ENCODE measurements around the gene EXOC3L4.

The EXOC3L4 gene

DNA sequence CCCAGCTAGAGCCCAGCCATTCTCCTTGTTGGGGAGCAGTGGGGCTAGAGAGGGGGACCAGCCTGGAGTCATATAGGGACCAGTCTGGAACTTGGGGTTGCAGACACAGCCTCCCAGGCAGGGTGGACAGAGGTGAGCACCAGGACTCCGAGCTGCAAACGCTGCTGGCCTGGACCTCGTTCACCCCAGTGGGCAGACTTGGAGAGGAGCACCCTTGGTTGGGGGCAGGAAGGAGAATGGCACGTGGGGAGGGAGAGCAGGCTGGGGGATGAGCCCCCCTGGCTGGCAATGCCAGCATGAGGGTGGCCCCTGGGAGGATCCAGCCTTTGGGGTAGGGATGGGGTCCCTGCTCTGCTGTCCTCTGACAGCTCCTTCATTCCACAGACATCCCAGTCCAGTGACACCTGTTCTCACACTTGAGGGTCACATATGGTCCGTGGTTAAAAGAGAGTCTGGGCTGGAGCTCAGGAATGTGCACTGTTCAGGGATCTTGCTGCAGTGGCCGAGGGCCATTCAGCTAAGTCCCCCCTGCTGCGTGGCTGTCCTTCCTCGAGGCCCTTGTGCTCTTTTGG is 7.7 kb upstream of the EXOC3L4 start:
- Histone ChIP-seq H3K4me1 (ENCODE audit: control insufficient read depth, insufficient read depth, low read length) (no peaks in the 10 kb centered on the region; the same call in 1 of the 2 replicates), H3K4me3 (ENCODE audit: low read depth, low read length) (no peak overlapping the region), H3K27ac (ENCODE audit: extremely low read depth, low read depth, low read length) (no peak overlapping the region), H3K36me3 (ENCODE audit: control insufficient read depth in 2 of 2, insufficient read depth in 1 of 2, low read length in 2 of 2) (no peaks in the 10 kb centered on the region), H3K9me3 (ENCODE audit: control insufficient read depth, insufficient read depth, low read depth, low read length) (no peaks in the 10 kb centered on the region)
- peak; percentile 25; the same call in 1 of the 2 replicates for TF ChIP-seq GLIS2 (tag by site-specific recombination; IDR thresholded peaks at IDR 0.05)
- no peak for TF ChIP-seq ZNF843 (tag by site-specific recombination; IDR thresholded peaks at IDR 0.05)
- no peak for TF ChIP-seq ZNF311 (tag by site-specific recombination; IDR thresholded peaks at IDR 0.05; ENCODE audit: borderline replicate concordance)
- TF ChIP-seq ZSCAN5A (tag by site-specific recombination; IDR thresholded peaks at IDR 0.05), result no peak
- no peak for TF ChIP-seq ZNF747 (tag by site-specific recombination; IDR thresholded peaks at IDR 0.05)
- no peak for TF ChIP-seq ZBTB8A (tag by site-specific recombination; IDR thresholded peaks at IDR 0.05)
- TF ChIP-seq ZNF121 (tag by site-specific recombination; IDR thresholded peaks at IDR 0.05), result no peak
- TF ChIP-seq GLIS1 (tag by site-specific recombination; IDR thresholded peaks at IDR 0.05), result 0 out of 2 replicates have a peak, but pooled peaks have one; percentile 20
- no peak for TF ChIP-seq ZNF202 (tag by site-specific recombination; IDR thresholded peaks at IDR 0.05; ENCODE audit: borderline replicate concordance)
- no peak for TF ChIP-seq RBAK (tag by site-specific recombination; IDR thresholded peaks at IDR 0.05)
- TF ChIP-seq ZNF248 (tag by site-specific recombination; IDR thresholded peaks at IDR 0.05), result no peak
- TF ChIP-seq, protein P1, sequence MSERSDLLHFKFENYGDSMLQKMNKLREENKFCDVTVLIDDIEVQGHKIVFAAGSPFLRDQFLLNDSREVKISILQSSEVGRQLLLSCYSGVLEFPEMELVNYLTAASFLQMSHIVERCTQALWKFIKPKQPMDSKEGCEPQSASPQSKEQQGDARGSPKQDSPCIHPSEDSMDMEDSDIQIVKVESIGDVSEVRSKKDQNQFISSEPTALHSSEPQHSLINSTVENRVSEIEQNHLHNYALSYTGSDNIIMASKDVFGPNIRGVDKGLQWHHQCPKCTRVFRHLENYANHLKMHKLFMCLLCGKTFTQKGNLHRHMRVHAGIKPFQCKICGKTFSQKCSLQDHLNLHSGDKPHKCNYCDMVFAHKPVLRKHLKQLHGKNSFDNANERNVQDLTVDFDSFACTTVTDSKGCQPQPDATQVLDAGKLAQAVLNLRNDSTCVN (tag by site-specific recombination; optimal IDR thresholded peaks at IDR 0.05), result no peak
- CTCF ChIA-PET, result interaction anchor here (1.0 to 1.6 kb wide), 2 partner anchors 18 to 96 kb away, joined by 5 to 8 read pairs; no protein-coding TSS in a partner anchor
- POLR2A ChIA-PET, result interaction anchor here (0.6 to 1.2 kb wide), 2 partner anchors 8 to 9 kb away, joined by 3 to 6 read pairs; no protein-coding TSS in a partner anchor

DNA sequence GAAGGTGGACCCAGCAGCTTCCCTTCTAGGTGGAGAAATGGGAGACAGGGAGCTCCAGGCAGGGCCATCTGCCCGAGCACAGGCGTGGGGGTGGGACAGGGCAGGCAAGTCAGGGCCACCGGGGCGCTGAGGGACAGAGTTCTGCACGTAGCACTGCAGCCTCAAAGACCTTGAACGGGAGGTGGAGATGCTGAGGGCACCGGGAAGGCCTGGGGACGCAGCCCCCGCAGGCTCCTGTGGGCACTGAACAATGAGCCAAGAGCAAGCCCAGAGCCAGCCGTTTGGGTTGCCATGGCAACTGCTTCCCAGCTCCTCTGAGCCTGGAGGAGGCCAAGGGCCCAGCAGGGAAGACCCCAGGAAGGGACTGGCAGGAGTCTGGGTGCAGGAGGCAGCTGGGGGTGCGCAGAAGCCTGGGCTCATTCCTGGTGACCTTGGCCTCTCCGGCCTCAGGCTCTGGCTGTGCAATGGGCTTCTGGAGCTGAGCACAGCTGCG is 7.1 kb upstream of the EXOC3L4 start:
- Histone ChIP-seq H3K36me3 (ENCODE audit: control insufficient read depth in 2 of 2, insufficient read depth in 1 of 2, low read length in 2 of 2) (no peaks in the 10 kb centered on the region), H3K27ac (ENCODE audit: extremely low read depth, low read depth, low read length) (no peak overlapping the region), H3K4me1 (ENCODE audit: control insufficient read depth, insufficient read depth, low read length) (no peaks in the 10 kb centered on the region; the same call in 1 of the 2 replicates), H3K9me3 (ENCODE audit: control insufficient read depth, insufficient read depth, low read depth, low read length) (no peaks in the 10 kb centered on the region), H3K4me3 (ENCODE audit: low read depth, low read length) (no peak overlapping the region)
- peak; percentile 60 for TF ChIP-seq ZIC2 (tag by site-specific recombination; IDR thresholded peaks at IDR 0.05)
- peak; percentile 54; the same call in 1 of the 2 replicates for TF ChIP-seq ZNF121 (tag by site-specific recombination; IDR thresholded peaks at IDR 0.05)
- no peak for TF ChIP-seq KLF9 (tag by site-specific recombination; IDR thresholded peaks at IDR 0.05; ENCODE audit: low read depth)
- TF ChIP-seq ZFP69B (tag by site-specific recombination; IDR thresholded peaks at IDR 0.05), result no peak
- POLR2A ChIA-PET, result interaction anchor here (1.2 kb wide), 1 partner anchor 9 kb away, joined by 3 read pairs; no protein-coding TSS in a partner anchor
- CTCF ChIA-PET, result interaction anchor here (0.6 to 1.6 kb wide), 2 partner anchors 17 to 54 kb away, joined by 3 to 8 read pairs; no protein-coding TSS in a partner anchor

DNA sequence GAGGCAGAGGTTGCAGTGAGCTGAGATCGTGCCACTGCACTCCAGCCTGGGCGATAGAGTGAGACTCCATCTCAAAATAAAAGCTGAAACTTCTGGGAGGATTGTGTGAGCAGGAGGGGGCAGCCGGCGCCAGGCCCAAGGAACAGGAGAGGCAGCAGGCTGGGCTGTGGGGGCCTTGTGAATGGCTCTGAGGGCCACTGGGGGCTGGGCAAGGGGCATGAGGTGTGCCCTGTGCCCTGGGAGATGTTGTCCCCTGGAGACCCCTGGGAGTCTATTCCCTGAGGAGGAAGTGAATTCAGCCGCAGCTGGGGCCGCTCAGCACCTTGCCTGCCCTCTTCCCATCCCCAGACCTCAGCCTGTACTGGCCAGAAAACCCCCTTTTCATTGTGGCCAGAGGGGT is 5.6 kb upstream of the EXOC3L4 start:
- no peak overlapping the region for H3K27ac ChIP-seq (ENCODE audit: extremely low read depth, low read depth, low read length)
- no peaks in the 10 kb centered on the region for H3K36me3 ChIP-seq (ENCODE audit: control insufficient read depth in 2 of 2, insufficient read depth in 1 of 2, low read length in 2 of 2)
- ChIA-PET POLR2A (no interaction called here), CTCF (interaction anchor here (0.6 to 1.1 kb wide), 2 partner anchors 97 to 831 kb away, joined by 3 to 4 read pairs; no protein-coding TSS in a partner anchor)
- no peak overlapping the region for H3K4me3 ChIP-seq (ENCODE audit: low read depth, low read length)
- no peaks in the 10 kb centered on the region for H3K9me3 ChIP-seq (ENCODE audit: control insufficient read depth, insufficient read depth, low read depth, low read length)
- no peaks in the 10 kb centered on the region; the same call in 1 of the 2 replicates for H3K4me1 ChIP-seq (ENCODE audit: control insufficient read depth, insufficient read depth, low read length)
- 0 out of 2 replicates have a peak, but pooled peaks have one; percentile 9 for TF ChIP-seq ZNF335 (tag by site-specific recombination; conservative IDR thresholded peaks at IDR 0.05)
- TF ChIP-seq, protein P2, sequence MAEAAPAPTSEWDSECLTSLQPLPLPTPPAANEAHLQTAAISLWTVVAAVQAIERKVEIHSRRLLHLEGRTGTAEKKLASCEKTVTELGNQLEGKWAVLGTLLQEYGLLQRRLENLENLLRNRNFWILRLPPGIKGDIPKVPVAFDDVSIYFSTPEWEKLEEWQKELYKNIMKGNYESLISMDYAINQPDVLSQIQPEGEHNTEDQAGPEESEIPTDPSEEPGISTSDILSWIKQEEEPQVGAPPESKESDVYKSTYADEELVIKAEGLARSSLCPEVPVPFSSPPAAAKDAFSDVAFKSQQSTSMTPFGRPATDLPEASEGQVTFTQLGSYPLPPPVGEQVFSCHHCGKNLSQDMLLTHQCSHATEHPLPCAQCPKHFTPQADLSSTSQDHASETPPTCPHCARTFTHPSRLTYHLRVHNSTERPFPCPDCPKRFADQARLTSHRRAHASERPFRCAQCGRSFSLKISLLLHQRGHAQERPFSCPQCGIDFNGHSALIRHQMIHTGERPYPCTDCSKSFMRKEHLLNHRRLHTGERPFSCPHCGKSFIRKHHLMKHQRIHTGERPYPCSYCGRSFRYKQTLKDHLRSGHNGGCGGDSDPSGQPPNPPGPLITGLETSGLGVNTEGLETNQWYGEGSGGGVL (tag by site-specific recombination; IDR thresholded peaks at IDR 0.05), result no peak
- no peak for TF ChIP-seq ZNF146 (tag by site-specific recombination; IDR thresholded peaks at IDR 0.05)
